H9 (cell line): ENCODE results near the gene KLHL5. TPM values are rescaled to one million over a fixed set of nuclear protein-coding genes. Genes with fewer than 3 reads are reported as not detected.

Source experiments
- DNase-seq: peaks from one replicate; pipeline ENCODE4 v3.0.0-alpha.2; 2017
- H2AFZ ChIP-seq: one replicate; pipeline ENCODE4 v1.6.1; 2013; ENCODE audit warnings: mild to moderate bottlenecking, low read length, control low read depth, moderate library complexity
- H2AK5ac ChIP-seq: 2 replicates; pipeline ENCODE4 v1.6.1; 2013; ENCODE audit warnings: low read length, control low read depth, mixed read lengths; ENCODE audit not compliant: insufficient read length
- H2BK120ac ChIP-seq: one replicate; pipeline ENCODE4 v1.6.1; 2013; ENCODE audit warnings: low read depth, mild to moderate bottlenecking, low read length, control low read depth, inconsistent platforms; ENCODE audit not compliant: poor library complexity, severe bottlenecking
- H2BK12ac ChIP-seq: 2 replicates; pipeline ENCODE4 v1.6.1; 2013; ENCODE audit warnings: low read length, control low read depth, mixed read lengths, low read depth; ENCODE audit not compliant: insufficient read length
- H2BK15ac ChIP-seq: 2 replicates; pipeline ENCODE4 v1.6.1; 2013; ENCODE audit warnings: low read depth, low read length, control low read depth
- H2BK20ac ChIP-seq: one replicate; pipeline ENCODE4 v1.6.1; 2013; ENCODE audit warnings: low read depth, mild to moderate bottlenecking, low read length, control low read depth, inconsistent platforms; ENCODE audit not compliant: poor library complexity, severe bottlenecking
- H2BK5ac ChIP-seq: 2 replicates; pipeline ENCODE4 v1.6.1; 2013; ENCODE audit warnings: low read length, control low read depth, mixed read lengths; ENCODE audit not compliant: insufficient read length
- H3K14ac ChIP-seq: 2 replicates; pipeline ENCODE4 v1.6.1; 2013; ENCODE audit warnings: low read length, control low read depth; ENCODE audit not compliant: insufficient read depth
- H3K18ac ChIP-seq: 2 replicates; pipeline ENCODE4 v1.6.1; 2013; ENCODE audit warnings: low read depth, mild to moderate bottlenecking, mixed read lengths, low read length, control low read depth; ENCODE audit not compliant: insufficient read length
- H3K23ac ChIP-seq: 2 replicates; pipeline ENCODE4 v1.6.1; 2013; ENCODE audit warnings: low read length, control low read depth, mixed read lengths, low read depth; ENCODE audit not compliant: insufficient read length
- H3K23me2 ChIP-seq: 2 replicates; pipeline ENCODE4 v1.6.1; 2013; ENCODE audit warnings: low read depth, mild to moderate bottlenecking, mixed read lengths, low read length, control low read depth; ENCODE audit not compliant: insufficient read length, poor library complexity, severe bottlenecking
- H3K27ac ChIP-seq: 2 replicates; pipeline ENCODE4 v1.5.1; 2013; ENCODE audit warnings: low read length, control low read depth, mixed read lengths, low read depth; ENCODE audit not compliant: insufficient read length
- H3K27me3 ChIP-seq: 2 replicates; pipeline ENCODE4 v1.6.1; 2013; ENCODE audit warnings: low read length, control low read depth, inconsistent platforms; ENCODE audit not compliant: insufficient read depth
- H3K4ac ChIP-seq: 2 replicates; pipeline ENCODE4 v1.6.1; 2013; ENCODE audit warnings: low read depth, mild to moderate bottlenecking, control low read depth, inconsistent platforms, low read length, moderate library complexity
- H3K4me1 ChIP-seq: 2 replicates; pipeline ENCODE4 v1.6.1; 2013; ENCODE audit warnings: low read length, control low read depth, inconsistent platforms; ENCODE audit not compliant: insufficient read depth
- H3K4me2 ChIP-seq: 2 replicates; pipeline ENCODE4 v1.6.1; 2013; ENCODE audit warnings: low read length, control low read depth, mixed read lengths; ENCODE audit not compliant: insufficient read length, insufficient read depth
- H3K56ac ChIP-seq: 2 replicates; pipeline ENCODE4 v1.6.1; 2013; ENCODE audit warnings: low read depth, mild to moderate bottlenecking, mixed read lengths, low read length, control low read depth; ENCODE audit not compliant: insufficient read length
- H3K79me1 ChIP-seq: 2 replicates; pipeline ENCODE4 v1.6.1; 2013; ENCODE audit warnings: low read depth, mild to moderate bottlenecking, moderate library complexity, low read length, control low read depth, inconsistent platforms; ENCODE audit not compliant: insufficient read depth, poor library complexity, severe bottlenecking
- H3K79me2 ChIP-seq: 2 replicates; pipeline ENCODE4 v1.6.1; 2013; ENCODE audit warnings: low read length, control low read depth, inconsistent platforms; ENCODE audit not compliant: insufficient read depth
- H3K9ac ChIP-seq: 2 replicates; pipeline ENCODE4 v1.6.1; 2013; ENCODE audit warnings: low read length, control low read depth, mixed read lengths; ENCODE audit not compliant: insufficient read length; ENCODE audit errors: extremely low read depth
- H3K9me3 ChIP-seq: one replicate; pipeline ENCODE4 v1.6.1; 2013; ENCODE audit warnings: low read depth, low read length, inconsistent platforms; ENCODE audit not compliant: control insufficient read depth
- H3T11ph ChIP-seq: one replicate; pipeline ENCODE4 v1.6.1; 2013; ENCODE audit warnings: mild to moderate bottlenecking, low read length, control low read depth, inconsistent platforms
- H4K20me1 ChIP-seq: one replicate; pipeline ENCODE4 v1.6.1; 2013; ENCODE audit not compliant: control insufficient read depth, insufficient read length, insufficient read depth
- H4K5ac ChIP-seq: 2 replicates; pipeline ENCODE4 v1.6.1; 2013; ENCODE audit warnings: low read depth, mild to moderate bottlenecking, mixed read lengths, low read length, control low read depth; ENCODE audit not compliant: insufficient read length
- H4K8ac ChIP-seq: replicated peaks from 2 replicates; pipeline ENCODE4 v1.6.1; 2013; ENCODE audit warnings: low read length, control low read depth, mixed read lengths, low read depth; ENCODE audit not compliant: insufficient read length
- H4K91ac ChIP-seq: 2 replicates; pipeline ENCODE4 v1.6.1; 2013; ENCODE audit warnings: low read depth, mild to moderate bottlenecking, moderate library complexity, mixed read lengths, low read length, control low read depth; ENCODE audit not compliant: insufficient read length
- H3K27ac Mint-ChIP-seq, 3 experiments: 2 replicates in 2 of 3; 3 replicates in 1 of 3; pipeline ENCODE4 v1.8.0; 2020 to 2021; ENCODE audit warnings: mixed read lengths in 3 of 3, mild to moderate bottlenecking in 1 of 3, moderate library complexity in 1 of 3
- H3K27me3 Mint-ChIP-seq: 2 replicates; pipeline ENCODE4 v1.8.0; 2021; ENCODE audit warnings: low read depth, mild to moderate bottlenecking, moderate library complexity, mixed read lengths
- H3K36me3 Mint-ChIP-seq, 3 experiments: 2 replicates in 2 of 3; 3 replicates in 1 of 3; pipeline ENCODE4 v1.8.0; 2020 to 2021; ENCODE audit warnings: low read depth in 3 of 3, mixed read lengths in 3 of 3; ENCODE audit not compliant: insufficient read depth in 1 of 3
- H3K4me1 Mint-ChIP-seq, 2 experiments: 2 replicates each; pipeline ENCODE4 v1.8.0; 2020; ENCODE audit warnings: mixed read lengths in 2 of 2
- H3K4me3 Mint-ChIP-seq, 2 experiments: 2 replicates in 1 of 2; 3 replicates in 1 of 2; pipeline ENCODE4 v1.8.0; 2020 to 2021; ENCODE audit warnings: mild to moderate bottlenecking in 2 of 2, mixed read lengths in 2 of 2, moderate library complexity in 1 of 2
- H3K9me3 Mint-ChIP-seq, 2 experiments: 2 replicates in 1 of 2; 3 replicates in 1 of 2; pipeline ENCODE4 v1.8.0; 2020; ENCODE audit warnings: mild to moderate bottlenecking in 2 of 2, mixed read lengths in 2 of 2, moderate library complexity in 1 of 2
- CTCF ChIP-seq: fragments of 200-600 bp; sonication (generic); conservative IDR thresholded peaks from 3 replicates; pipeline ENCODE4 v1.8.0; 2021; ENCODE audit warnings: antibody characterized with exemption, mild to moderate bottlenecking
- WGBS: extraction: QIAGEN DNeasy Blood & Tissue Kit; methylation state at CpG from one replicate; pipeline ENCODE4 v1.1.7; 2013; ENCODE audit warnings: missing lambda C conversion rate, low lambda C conversion rate, mixed read lengths; ENCODE audit not compliant: insufficient read length; ENCODE audit errors: extremely low coverage; 5-methylcytosine and 5-hydroxymethylcytosine counted together
- total RNA-seq: library from RNA; stranded (reverse); gene quantifications from 2 replicates; pipeline ENCODE4 v1.2.1, GENCODE V29; 2021

Gene KLHL5
- total RNA-seq, 1 experiment from 2014 or later = 16.8 TPM

DNA sequence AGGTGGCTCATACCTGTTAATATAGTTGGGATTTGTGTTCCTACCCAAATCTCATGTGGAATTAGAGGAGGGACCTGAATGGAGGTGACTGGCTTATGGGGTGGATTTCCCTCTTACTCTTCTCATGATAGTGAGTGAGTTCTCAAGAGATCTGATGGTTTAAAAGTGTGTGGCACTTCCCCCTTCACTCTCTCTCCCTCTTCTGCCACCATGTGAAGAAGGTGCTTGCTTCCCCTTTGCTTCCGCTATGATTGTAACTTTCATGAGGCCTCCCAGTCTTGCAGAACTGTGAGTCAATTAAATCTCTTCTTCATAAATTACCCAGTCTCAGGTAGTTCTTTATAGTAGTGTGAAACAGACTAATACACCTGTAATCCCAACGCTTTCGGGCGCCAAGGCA lies 92.0 kb downstream of the KLHL5 start:
- no peaks in the 10 kb centered on the region for H4K20me1 ChIP-seq
- H3K14ac ChIP-seq = no peak overlapping the region
- Mint-ChIP-seq H3K9me3 (no peaks in the 10 kb centered on the region), H3K4me1 (no peaks in the 10 kb centered on the region), H3K36me3 (no peaks in the 10 kb centered on the region), H3K4me3 (no peak overlapping the region), H3K27ac (no peak overlapping the region), H3K27me3 (no peaks in the 10 kb centered on the region; the same call in 1 of the 2 replicates)
- H3K4me1 ChIP-seq = no peaks in the 10 kb centered on the region
- H2AFZ ChIP-seq = no peak overlapping the region
- H3K23ac ChIP-seq = no peak overlapping the region
- H4K5ac ChIP-seq = no peak overlapping the region
- H3K4me2 ChIP-seq = no peak overlapping the region
- no peak overlapping the region for H2BK12ac ChIP-seq
- no peak overlapping the region for H3K9ac ChIP-seq
- no peak for TF ChIP-seq CTCF
- H3K9me3 ChIP-seq = no peaks in the 10 kb centered on the region
- no peak overlapping the region for H3K27ac ChIP-seq
- no peak overlapping the region for H4K91ac ChIP-seq
- H3K79me2 ChIP-seq = no peaks in the 10 kb centered on the region
- H3K18ac ChIP-seq = no peak overlapping the region
- H2BK120ac ChIP-seq = no peak overlapping the region
- no peak overlapping the region for H3T11ph ChIP-seq
- H3K79me1 ChIP-seq = no peaks in the 10 kb centered on the region
- no peak overlapping the region for H3K4ac ChIP-seq
- no peak overlapping the region for H2AK5ac ChIP-seq
- no peaks in the 10 kb centered on the region for H3K23me2 ChIP-seq
- H4K8ac ChIP-seq = no peak overlapping the region
- H2BK20ac ChIP-seq = no peak overlapping the region
- no CpG with 5 or more reads among the region's 4 CpGs for WGBS
- H2BK5ac ChIP-seq = no peak overlapping the region
- no peak for DNase-seq
- no peak overlapping the region for H2BK15ac ChIP-seq
- H3K27me3 ChIP-seq = no peaks in the 10 kb centered on the region
- H3K56ac ChIP-seq = no peak overlapping the region
